HepG2 (cell line): ENCODE results near the gene ARHGAP45. TPM values are rescaled to one million over a fixed set of nuclear protein-coding genes. Genes with fewer than 3 reads are reported as not detected.

Experiments used
- RBM22 ChIP-seq: fragments of 200-400 bp; formaldehyde crosslinking; optimal IDR thresholded peaks from 2 replicates; pipeline ENCODE3; 2017; ENCODE audit warnings: mild to moderate bottlenecking, low read length, moderate library complexity
- SOX6 ChIP-seq, 2 experiments: fragments of 450-650 bp in 1 of 2; sonication (generic) in 1 of 2; formaldehyde crosslinking in 1 of 2; IDR thresholded peaks; 2 replicates each; pipeline versions ENCODE4 v1.4.0 to v1.6.1; 2017 to 2020; ENCODE audit warnings: antibody characterized with exemption in 1 of 2, mild to moderate bottlenecking in 1 of 2, missing genetic modification reagents in 1 of 2
- SP140L ChIP-seq: sonication (generic); formaldehyde crosslinking; IDR thresholded peaks from 2 replicates; pipeline ENCODE4 v1.4.0; 2020; ENCODE audit warnings: missing genetic modification reagents, borderline replicate concordance
- ZMYM2 ChIP-seq: sonication (generic); formaldehyde crosslinking; IDR thresholded peaks from 2 replicates; pipeline ENCODE4 v1.8.0; 2022; ENCODE audit warnings: mild to moderate bottlenecking, missing genetic modification reagents
- polyA plus RNA-seq, 8 experiments: library from polyadenylated mRNA; depleted of rRNA in 3 of 8; stranded (reverse) in 7 of 8; unstranded in 1 of 8; fragments of >200 nt; fragmentation: Illumina TruSeq in 4 of 8; extraction: Trizol in 4 of 8; gene quantifications; 2 replicates each; pipeline versions ENCODE4 v1.2.1 to v1.2.3, GENCODE V29; 2011 to 2016; ENCODE audit warnings: low read depth in 4 of 8, missing spikeins in 1 of 8, mixed read lengths in 1 of 8; ENCODE audit not compliant: insufficient read depth in 1 of 8
- total RNA-seq, 5 experiments: library from RNA; depleted of rRNA; stranded (reverse); fragments of >200 nt; fragmentation: Illumina TruSeq; extraction: Trizol; gene quantifications; 2 replicates each; pipeline ENCODE4 v1.2.3, GENCODE V29; 2016; ENCODE audit warnings: low read depth in 1 of 5
- TF ChIP-seq, protein P1 (sequence below): sonication (generic); formaldehyde crosslinking; IDR thresholded peaks from 2 replicates; pipeline ENCODE4 v1.5.0; 2020; ENCODE audit warnings: mild to moderate bottlenecking, missing genetic modification reagents
- TF ChIP-seq, protein P2 (sequence below): sonication (generic); formaldehyde crosslinking; IDR thresholded peaks from 2 replicates; pipeline ENCODE4 v1.4.0; 2020; ENCODE audit warnings: mild to moderate bottlenecking, missing genetic modification reagents
- TF ChIP-seq, protein P3 (sequence below): sonication (generic); formaldehyde crosslinking; IDR thresholded peaks from 2 replicates; pipeline ENCODE4 v1.8.1; 2022; ENCODE audit warnings: low read depth, mild to moderate bottlenecking, missing genetic modification reagents

Gene ARHGAP45
- total and polyA plus RNA-seq, 2 of the 13 experiments (the other 11 are each of a cell fraction or from before 2014, with no cell fraction given) = 0.84 to 32.0 TPM

DNA sequence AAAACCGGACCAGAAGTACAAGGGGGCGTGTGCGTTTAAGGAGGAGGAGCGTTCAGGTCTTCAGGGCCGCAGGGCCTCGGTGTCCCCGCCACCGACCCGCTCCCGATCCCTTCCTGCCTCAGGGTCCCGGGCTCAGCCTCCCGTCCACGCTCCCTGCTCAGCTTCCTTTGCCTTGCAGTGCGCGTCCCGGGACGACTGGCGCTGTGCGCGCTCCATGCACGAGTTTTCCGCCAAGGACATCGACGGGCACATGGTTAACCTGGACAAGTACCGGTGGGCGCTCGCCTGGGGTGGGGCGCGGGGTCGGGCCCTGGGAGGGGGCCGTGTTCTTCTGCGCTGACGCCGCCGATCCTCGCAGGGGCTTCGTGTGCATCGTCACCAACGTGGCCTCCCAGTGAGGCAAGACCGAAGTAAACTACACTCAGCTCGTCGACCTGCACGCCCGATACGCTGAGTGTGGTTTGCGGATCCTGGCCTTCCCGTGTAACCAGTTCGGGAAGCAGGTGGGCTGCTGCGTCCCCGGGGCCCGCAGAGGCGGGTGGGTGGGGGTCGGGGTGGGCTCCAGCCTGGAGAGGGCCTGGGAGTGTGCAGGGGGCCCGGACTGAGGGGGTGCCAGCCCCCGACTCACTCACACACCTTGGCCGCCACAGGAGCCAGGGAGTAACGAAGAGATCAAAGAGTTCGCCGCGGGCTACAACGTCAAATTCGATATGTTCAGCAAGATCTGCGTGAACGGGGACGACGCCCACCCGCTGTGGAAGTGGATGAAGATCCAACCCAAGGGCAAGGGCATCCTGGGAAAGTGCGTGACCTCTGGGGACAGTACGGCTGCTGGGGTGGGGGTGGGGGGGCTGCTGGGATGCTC, 38.3 kb downstream of the ARHGAP45 start (continued):
- TF ChIP-seq, protein P1, sequence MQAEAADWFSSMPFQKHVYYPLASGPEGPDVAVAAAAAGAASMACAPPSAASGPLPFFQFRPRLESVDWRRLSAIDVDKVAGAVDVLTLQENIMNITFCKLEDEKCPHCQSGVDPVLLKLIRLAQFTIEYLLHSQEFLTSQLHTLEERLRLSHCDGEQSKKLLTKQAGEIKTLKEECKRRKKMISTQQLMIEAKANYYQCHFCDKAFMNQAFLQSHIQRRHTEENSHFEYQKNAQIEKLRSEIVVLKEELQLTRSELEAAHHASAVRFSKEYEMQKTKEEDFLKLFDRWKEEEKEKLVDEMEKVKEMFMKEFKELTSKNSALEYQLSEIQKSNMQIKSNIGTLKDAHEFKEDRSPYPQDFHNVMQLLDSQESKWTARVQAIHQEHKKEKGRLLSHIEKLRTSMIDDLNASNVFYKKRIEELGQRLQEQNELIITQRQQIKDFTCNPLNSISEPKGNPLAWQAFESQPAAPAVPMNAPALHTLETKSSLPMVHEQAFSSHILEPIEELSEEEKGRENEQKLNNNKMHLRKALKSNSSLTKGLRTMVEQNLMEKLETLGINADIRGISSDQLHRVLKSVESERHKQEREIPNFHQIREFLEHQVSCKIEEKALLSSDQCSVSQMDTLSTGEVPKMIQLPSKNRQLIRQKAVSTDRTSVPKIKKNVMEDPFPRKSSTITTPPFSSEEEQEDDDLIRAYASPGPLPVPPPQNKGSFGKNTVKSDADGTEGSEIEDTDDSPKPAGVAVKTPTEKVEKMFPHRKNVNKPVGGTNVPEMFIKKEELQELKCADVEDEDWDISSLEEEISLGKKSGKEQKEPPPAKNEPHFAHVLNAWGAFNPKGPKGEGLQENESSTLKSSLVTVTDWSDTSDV (CRISPR knock-in tag) = 0 out of 2 replicates have a peak, but pooled peaks have one; percentile 59
- no peak for TF ChIP-seq SOX6 (IDR thresholded peaks at IDR 0.05)
- no peak for TF ChIP-seq SOX6 (CRISPR knock-in tag; IDR thresholded peaks at IDR 0.05)
- TF ChIP-seq, protein P2, sequence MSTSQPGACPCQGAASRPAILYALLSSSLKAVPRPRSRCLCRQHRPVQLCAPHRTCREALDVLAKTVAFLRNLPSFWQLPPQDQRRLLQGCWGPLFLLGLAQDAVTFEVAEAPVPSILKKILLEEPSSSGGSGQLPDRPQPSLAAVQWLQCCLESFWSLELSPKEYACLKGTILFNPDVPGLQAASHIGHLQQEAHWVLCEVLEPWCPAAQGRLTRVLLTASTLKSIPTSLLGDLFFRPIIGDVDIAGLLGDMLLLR (CRISPR knock-in tag) = no peak
- no peak for TF ChIP-seq RBM22
- TF ChIP-seq ZMYM2 = no peak
- no peak for TF ChIP-seq SP140L (CRISPR knock-in tag)
- TF ChIP-seq, protein P3, sequence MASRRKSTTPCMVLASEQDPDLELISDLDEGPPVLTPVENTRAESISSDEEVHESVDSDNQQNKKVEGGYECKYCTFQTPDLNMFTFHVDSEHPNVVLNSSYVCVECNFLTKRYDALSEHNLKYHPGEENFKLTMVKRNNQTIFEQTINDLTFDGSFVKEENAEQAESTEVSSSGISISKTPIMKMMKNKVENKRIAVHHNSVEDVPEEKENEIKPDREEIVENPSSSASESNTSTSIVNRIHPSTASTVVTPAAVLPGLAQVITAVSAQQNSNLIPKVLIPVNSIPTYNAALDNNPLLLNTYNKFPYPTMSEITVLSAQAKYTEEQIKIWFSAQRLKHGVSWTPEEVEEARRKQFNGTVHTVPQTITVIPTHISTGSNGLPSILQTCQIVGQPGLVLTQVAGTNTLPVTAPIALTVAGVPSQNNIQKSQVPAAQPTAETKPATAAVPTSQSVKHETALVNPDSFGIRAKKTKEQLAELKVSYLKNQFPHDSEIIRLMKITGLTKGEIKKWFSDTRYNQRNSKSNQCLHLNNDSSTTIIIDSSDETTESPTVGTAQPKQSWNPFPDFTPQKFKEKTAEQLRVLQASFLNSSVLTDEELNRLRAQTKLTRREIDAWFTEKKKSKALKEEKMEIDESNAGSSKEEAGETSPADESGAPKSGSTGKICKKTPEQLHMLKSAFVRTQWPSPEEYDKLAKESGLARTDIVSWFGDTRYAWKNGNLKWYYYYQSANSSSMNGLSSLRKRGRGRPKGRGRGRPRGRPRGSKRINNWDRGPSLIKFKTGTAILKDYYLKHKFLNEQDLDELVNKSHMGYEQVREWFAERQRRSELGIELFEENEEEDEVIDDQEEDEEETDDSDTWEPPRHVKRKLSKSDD (CRISPR knock-in tag) = 0 out of 2 replicates have a peak, but pooled peaks have one; percentile 22
- TF ChIP-seq, all 625 proteins: peak for 34
